ENCODE measurements around the gene ROR1.
A peak's percentile ranks its signal among the peaks of the same experiment; 100 is the strongest.

The ROR1 gene

GRCh38 chr1:63792152-63792551, 18.3 kb downstream of the ROR1 start:
- no peak for DNase-seq
- peaks cover 6 to 16% of the 10 kb centered on the region in 2 donors for H3K4me1 Mint-ChIP-seq
- peaks cover 0 to 7% of the 10 kb centered on the region in 2 donors for H3K36me3 Mint-ChIP-seq
- H3K27ac Mint-ChIP-seq = no peak overlapping the region
- H3K9me3 Mint-ChIP-seq = no peaks in the 10 kb centered on the region
- peak in 1 of 2 donors; percentile 18 for ATAC-seq (replicated peaks)
- peaks cover 0 to 7% of the 10 kb centered on the region in 2 donors for H3K27me3 Mint-ChIP-seq
- H3K4me3 Mint-ChIP-seq = no peak overlapping the region

DNA sequence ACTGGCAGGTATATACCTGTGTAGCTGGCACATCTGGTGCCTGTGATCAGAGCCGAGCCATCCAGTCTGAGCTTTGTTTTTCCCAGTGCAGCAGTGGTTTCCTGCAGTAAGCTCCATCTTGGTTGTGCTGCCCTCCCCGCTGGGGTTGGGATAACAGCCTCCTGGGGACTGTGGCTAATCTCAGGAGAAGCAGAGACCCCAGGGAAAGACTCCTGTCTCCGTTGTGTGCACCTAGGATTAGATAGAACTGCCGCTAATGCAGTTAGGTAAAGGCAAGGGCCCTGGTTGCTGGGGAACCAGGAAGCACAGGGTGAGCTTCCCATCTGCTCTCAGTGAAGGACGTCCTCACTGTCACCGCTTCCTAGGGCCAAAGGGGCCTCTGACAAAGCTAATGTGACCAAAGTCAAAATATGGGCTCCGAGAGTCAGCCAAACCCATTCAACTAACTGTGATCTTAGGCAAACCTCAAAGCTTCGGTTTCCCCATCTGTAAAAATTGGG, 20.0 kb downstream of the ROR1 start:
- ATAC-seq (replicated peaks) = no peak
- Mint-ChIP-seq H3K27me3 (peaks cover 0 to 7% of the 10 kb centered on the region in 2 donors), H3K4me1 (peaks cover 6 to 16% of the 10 kb centered on the region in 2 donors), H3K27ac (no peak overlapping the region), H3K4me3 (no peak overlapping the region), H3K36me3 (peaks cover 0 to 7% of the 10 kb centered on the region in 2 donors), H3K9me3 (no peaks in the 10 kb centered on the region)
- DNase-seq = no peak

DNA sequence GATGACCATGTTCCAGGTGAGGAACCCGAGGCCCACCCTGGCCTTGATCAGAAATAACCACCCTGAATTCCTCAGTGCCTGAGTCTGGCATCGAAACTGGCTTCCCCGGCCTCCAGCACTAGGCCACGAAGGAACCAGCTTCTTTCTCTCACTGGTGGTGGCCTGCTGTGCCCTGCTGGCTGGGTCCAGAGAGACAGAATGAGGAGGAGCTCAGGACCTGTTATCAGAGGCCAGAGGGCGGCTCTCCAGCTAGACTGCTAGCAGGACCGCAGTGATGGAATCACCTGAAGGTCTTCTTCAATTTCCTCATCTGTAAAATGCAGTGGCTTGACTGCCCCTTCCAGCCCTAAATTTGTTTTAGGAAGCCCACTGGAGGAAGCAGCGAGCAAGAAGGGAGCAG, 20.5 kb downstream of the ROR1 start:
- H3K4me1 Mint-ChIP-seq = peaks cover 4 to 13% of the 10 kb centered on the region in 2 donors
- DNase-seq = no peak
- no peak overlapping the region for H3K27ac Mint-ChIP-seq

DNA sequence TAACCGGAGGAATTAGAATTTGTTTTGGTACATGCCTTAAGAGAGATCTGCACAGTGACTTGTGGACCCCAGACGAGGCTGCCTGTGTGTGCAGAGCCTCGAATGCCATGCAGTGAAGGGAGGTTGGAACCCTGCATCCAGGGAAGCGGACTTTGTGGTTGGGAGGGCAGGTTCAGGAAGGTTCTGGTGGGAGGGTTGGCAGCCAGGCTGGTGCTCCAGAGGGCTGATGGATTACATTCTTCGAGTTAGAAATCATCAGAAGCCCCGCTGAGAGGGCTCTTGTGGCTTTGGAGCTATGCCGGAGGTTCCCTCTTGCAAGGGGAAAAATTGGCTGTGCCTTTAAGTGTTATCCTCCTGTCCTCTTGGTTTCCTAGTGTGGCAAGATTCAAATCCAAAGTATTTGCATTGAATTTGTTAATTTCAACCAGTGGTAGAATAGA, 21.1 kb downstream of the ROR1 start:
- Mint-ChIP-seq H3K27me3 (peaks cover 0 to 12% of the 10 kb centered on the region in 2 donors), H3K36me3 (peaks cover 0 to 7% of the 10 kb centered on the region in 2 donors), H3K9me3 (no peaks in the 10 kb centered on the region), H3K4me3 (no peak overlapping the region), H3K4me1 (peaks cover 3 to 10% of the 10 kb centered on the region in 2 donors), H3K27ac (no peak overlapping the region)
- DNase-seq (no peak), ATAC-seq (replicated peaks) (no peak)

More for the DNA sequence above, 20.5 kb downstream of the ROR1 start:
- H3K27me3 Mint-ChIP-seq = peaks cover 0 to 8% of the 10 kb centered on the region in 2 donors
- H3K4me3 Mint-ChIP-seq = no peak overlapping the region
- ATAC-seq (replicated peaks) = no peak
- H3K9me3 Mint-ChIP-seq = no peaks in the 10 kb centered on the region
- peaks cover 0 to 7% of the 10 kb centered on the region in 2 donors for H3K36me3 Mint-ChIP-seq

DNA sequence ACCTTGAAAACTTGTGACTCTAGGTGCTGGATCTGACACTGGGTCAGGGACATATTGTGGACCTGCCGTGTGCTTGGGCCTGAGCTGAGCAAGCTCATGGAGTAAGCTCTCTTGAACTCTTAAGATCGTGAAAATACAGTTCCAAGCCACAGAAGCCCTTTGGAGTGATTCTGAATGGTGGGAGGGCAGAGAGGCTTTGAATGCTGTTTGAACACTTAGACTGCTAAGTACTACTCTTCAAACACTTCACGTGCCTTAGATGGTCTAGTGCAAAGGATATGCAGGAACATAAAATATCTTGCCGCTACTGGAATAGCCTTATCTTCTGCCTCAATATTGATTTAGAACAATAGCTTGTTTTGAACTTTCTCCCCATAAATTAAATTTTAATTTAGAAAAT, 21.6 kb downstream of the ROR1 start:
- peaks cover 2 to 10% of the 10 kb centered on the region in 2 donors for H3K4me1 Mint-ChIP-seq
- DNase-seq = no peak
- H3K36me3 Mint-ChIP-seq = peaks cover 0 to 6% of the 10 kb centered on the region in 2 donors
- H3K4me3 Mint-ChIP-seq = no peak overlapping the region
- no peak for ATAC-seq (replicated peaks)
- no peak overlapping the region for H3K27ac Mint-ChIP-seq
- no peaks in the 10 kb centered on the region for H3K9me3 Mint-ChIP-seq
- H3K27me3 Mint-ChIP-seq = peaks cover 0 to 11% of the 10 kb centered on the region in 2 donors

- Mint-ChIP-seq H3K9me3 (no peaks in the 10 kb centered on the region), H3K27ac (no peak overlapping the region), H3K4me1 (peaks cover 0 to 3% of the 10 kb centered on the region in 2 donors), H3K36me3 (no peaks in the 10 kb centered on the region), H3K27me3 (peaks cover 0 to 9% of the 10 kb centered on the region in 2 donors), H3K4me3 (no peak overlapping the region)
- DNase-seq (no peak), ATAC-seq (replicated peaks) (no peak)
Observed at GRCh38 chr1:63797056-63797726, 23.4 kb downstream of the ROR1 start.

- H3K27me3 Mint-ChIP-seq = peaks cover 0 to 9% of the 10 kb centered on the region in 2 donors
- no peak for ATAC-seq (replicated peaks)
Observed at GRCh38 chr1:63798284-63798683, 24.5 kb downstream of the ROR1 start.

GRCh38 chr1:63799307-63799706, 25.5 kb downstream of the ROR1 start:
- no peak overlapping the region for H3K4me3 Mint-ChIP-seq
- peaks cover 0 to 9% of the 10 kb centered on the region in 2 donors for H3K27me3 Mint-ChIP-seq
- H3K36me3 Mint-ChIP-seq = no peaks in the 10 kb centered on the region
- ATAC-seq (replicated peaks) (no peak), DNase-seq (no peak)
- no peaks in the 10 kb centered on the region for H3K4me1 Mint-ChIP-seq
- H3K9me3 Mint-ChIP-seq = no peaks in the 10 kb centered on the region
- H3K27ac Mint-ChIP-seq = no peak overlapping the region

More at GRCh38 chr1:63798284-63798683, 24.5 kb downstream of the ROR1 start:
- no peaks in the 10 kb centered on the region for H3K9me3 Mint-ChIP-seq
- no peak overlapping the region for H3K27ac Mint-ChIP-seq
- no peak overlapping the region for H3K4me3 Mint-ChIP-seq
- DNase-seq = no peak
- H3K36me3 Mint-ChIP-seq = no peaks in the 10 kb centered on the region
- H3K4me1 Mint-ChIP-seq = no peaks in the 10 kb centered on the region

- no peak for DNase-seq
- Mint-ChIP-seq H3K9me3 (no peaks in the 10 kb centered on the region), H3K27me3 (peaks cover 0 to 7% of the 10 kb centered on the region in 2 donors), H3K27ac (no peak overlapping the region), H3K4me3 (no peak overlapping the region), H3K36me3 (no peaks in the 10 kb centered on the region), H3K4me1 (no peaks in the 10 kb centered on the region)
- no peak for ATAC-seq (replicated peaks)
Observed at GRCh38 chr1:63799820-63800219, 26.0 kb downstream of the ROR1 start.

DNA sequence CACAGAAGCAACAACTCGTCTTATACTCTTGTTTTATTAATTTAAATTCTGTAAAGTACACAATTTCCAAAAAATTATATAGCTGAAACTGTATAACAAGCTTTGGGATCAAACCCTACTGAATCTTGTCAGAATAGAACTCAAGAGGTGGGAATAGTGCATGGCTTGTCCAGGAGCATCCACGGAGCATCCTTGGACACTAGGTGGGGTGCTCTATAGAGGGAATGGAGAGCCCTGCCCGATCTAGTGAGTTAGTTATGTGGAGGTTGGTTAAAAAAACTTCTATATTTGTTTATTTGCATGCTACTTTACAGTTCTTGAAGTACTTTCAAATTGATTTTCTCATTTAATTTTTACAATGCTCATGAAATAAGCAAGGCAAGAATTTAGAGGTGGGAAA, 28.3 kb downstream of the ROR1 start:
- H3K27me3 Mint-ChIP-seq = peaks cover 0 to 9% of the 10 kb centered on the region in 2 donors
- DNase-seq (no peak), ATAC-seq (replicated peaks) (no peak)
- H3K4me3 Mint-ChIP-seq = no peak overlapping the region
- no peak overlapping the region for H3K27ac Mint-ChIP-seq
- H3K36me3 Mint-ChIP-seq = no peaks in the 10 kb centered on the region
- H3K4me1 Mint-ChIP-seq = no peaks in the 10 kb centered on the region
- H3K9me3 Mint-ChIP-seq = no peaks in the 10 kb centered on the region

DNA sequence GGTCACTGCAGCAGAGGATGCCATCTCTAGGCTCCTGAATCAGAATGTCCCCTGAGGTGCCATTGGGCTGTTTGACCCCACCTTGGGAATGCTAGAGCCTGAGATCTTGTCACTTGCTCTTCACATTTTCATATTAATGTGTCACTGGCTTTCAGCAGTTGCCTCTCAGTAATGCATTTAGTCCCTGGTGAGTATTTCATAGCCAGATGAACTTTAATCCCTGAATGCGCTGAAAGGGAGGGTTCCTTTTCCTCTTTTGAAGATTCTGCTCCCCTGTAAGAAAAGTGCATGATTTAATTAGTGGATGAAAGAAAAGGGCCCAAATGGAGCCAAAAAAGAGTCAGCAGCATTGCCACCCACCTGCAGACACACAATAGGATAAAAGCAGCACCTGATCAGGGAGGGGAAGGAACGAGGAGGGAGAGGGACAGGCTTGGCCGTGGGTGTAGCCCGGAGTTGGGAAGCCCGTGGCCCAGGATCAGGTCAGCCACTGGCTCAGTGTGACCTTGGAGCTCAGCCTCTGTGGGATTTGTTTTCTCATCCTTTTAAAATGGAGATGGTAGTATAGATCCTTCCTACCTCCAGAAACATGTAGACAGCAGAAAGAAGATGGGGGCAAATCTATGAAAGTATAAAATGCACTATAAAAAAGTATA, 31.1 kb downstream of the ROR1 start:
- Mint-ChIP-seq H3K27ac (no peak overlapping the region), H3K9me3 (peaks cover 5 to 7% of the 10 kb centered on the region in 2 donors), H3K4me1 (peaks cover 0 to 2% of the 10 kb centered on the region in 2 donors), H3K27me3 (peaks cover 0 to 4% of the 10 kb centered on the region in 2 donors), H3K4me3 (no peak overlapping the region), H3K36me3 (peaks cover 0 to 2% of the 10 kb centered on the region in 2 donors)
- ATAC-seq (replicated peaks) = no peak
- no peak for DNase-seq

DNA sequence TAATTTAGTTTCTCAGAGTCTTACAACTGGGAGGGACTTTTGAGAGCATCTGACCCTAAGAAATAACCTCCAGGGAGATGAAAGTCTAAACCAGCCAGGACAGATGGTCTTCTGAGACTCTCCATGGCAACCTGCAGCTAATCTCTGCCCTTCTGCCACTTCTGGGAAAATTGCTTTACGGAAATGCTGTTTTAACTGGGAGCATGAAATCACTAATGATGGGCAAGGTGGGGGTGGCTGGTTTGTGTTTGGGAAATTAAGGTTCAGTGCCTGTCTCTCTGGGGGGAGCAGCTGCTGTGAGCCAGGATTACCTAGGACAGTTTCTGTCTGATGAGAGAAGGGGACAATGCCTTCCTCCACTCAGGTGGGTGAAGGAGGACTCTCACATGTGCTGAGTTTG, 33.2 kb downstream of the ROR1 start:
- H3K4me3 Mint-ChIP-seq = no peak overlapping the region
- DNase-seq = no peak
- peaks cover 2 to 23% of the 10 kb centered on the region in 2 donors for H3K4me1 Mint-ChIP-seq
- no peak overlapping the region for H3K27ac Mint-ChIP-seq
- H3K27me3 Mint-ChIP-seq = peaks cover 0 to 4% of the 10 kb centered on the region in 2 donors
- peaks cover 0 to 2% of the 10 kb centered on the region in 2 donors for H3K36me3 Mint-ChIP-seq
- H3K9me3 Mint-ChIP-seq = peaks cover 5 to 7% of the 10 kb centered on the region in 2 donors
- no peak for ATAC-seq (replicated peaks)

DNA sequence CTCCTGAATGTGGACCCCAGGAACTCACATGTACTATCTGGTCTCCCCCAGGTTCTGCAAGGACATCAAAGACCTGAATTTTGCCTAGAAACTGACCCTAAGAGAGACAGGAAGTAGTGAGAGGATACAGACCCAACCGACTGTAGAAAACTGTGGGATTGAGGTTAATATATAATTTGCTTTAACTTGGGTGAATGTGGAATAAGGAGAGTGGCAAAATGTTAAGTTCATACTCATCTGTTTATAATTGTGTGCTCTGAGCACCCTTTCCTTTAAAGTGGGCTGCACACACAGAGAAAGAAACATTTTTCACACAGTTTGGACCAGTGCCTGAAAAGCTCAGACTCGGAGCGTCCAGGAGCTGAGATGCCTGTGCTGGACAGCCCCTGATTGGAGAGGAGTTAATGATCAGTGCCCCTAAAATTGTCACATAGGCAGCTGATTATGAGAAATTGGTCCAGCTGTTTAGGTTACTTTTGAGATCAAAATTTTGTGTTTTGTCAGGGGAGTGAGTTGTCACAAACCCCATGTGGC, 37.2 kb downstream of the ROR1 start:
- ATAC-seq (replicated peaks) (no peak), DNase-seq (no peak)
- Mint-ChIP-seq H3K9me3 (peaks cover 5 to 7% of the 10 kb centered on the region in 2 donors), H3K4me3 (no peak overlapping the region), H3K36me3 (peaks cover under 1 to 2% of the 10 kb centered on the region in 2 donors), H3K4me1 (peaks cover 4 to 36% of the 10 kb centered on the region in 2 donors), H3K27ac (no peak overlapping the region), H3K27me3 (no peaks in the 10 kb centered on the region)

GRCh38 chr1:63812071-63812700, 38.4 kb downstream of the ROR1 start:
- Mint-ChIP-seq H3K4me3 (no peak overlapping the region), H3K27ac (no peak overlapping the region), H3K36me3 (peaks cover 6 to 7% of the 10 kb centered on the region in 2 donors), H3K27me3 (no peaks in the 10 kb centered on the region), H3K4me1 (peaks cover 4 to 43% of the 10 kb centered on the region in 2 donors), H3K9me3 (peaks cover 10 to 15% of the 10 kb centered on the region in 2 donors)
- ATAC-seq (replicated peaks) = no peak
- DNase-seq = no peak
